OCI-LY3 (cell line): Measurements from ENCODE around the gene IMP3.
A peak's percentile ranks its signal among the peaks of the same experiment; 100 is the strongest.
"Not testable (repeated sequence)": the region's sequence is repeated elsewhere in the genome, so short reads cannot be mapped to it uniquely, and the experiment has no call there.

ENCODE experiments used
- H2AFZ ChIP-seq: fragments of 200-600, 300-600 bp; shearing (Covaris generic); 2 replicates; pipeline ENCODE4 v1.6.0; 2014; ENCODE audit warnings: antibody characterized with exemption, low read depth, low read length
- H3K27ac ChIP-seq: fragments of 200-600, 300-600 bp; sonication (generic); 2 replicates; pipeline ENCODE4 v1.5.1; 2014; ENCODE audit warnings: mild to moderate bottlenecking, low read length, moderate library complexity, mixed read lengths
- H3K27me3 ChIP-seq: fragments of 200-600, 300-600 bp; sonication (generic); 2 replicates; pipeline ENCODE4 v1.6.1; 2014; ENCODE audit warnings: low read depth, low read length, mixed read lengths
- H3K36me3 ChIP-seq: fragments of 200-600, 300-600 bp; sonication (generic); replicated peaks from 2 replicates; pipeline ENCODE3; 2014; ENCODE audit warnings: low read depth, low read length, mixed read lengths
- H3K4me1 ChIP-seq: fragments of 300-600, 200-600 bp; sonication (generic); 2 replicates; pipeline ENCODE4 v1.6.1; 2014; ENCODE audit warnings: low read length, mixed read lengths
- H3K4me2 ChIP-seq: fragments of 200-600, 300-600 bp; sonication (generic); 2 replicates; pipeline ENCODE4 v1.6.1; 2014; ENCODE audit warnings: low read length, mixed read lengths
- H3K4me3 ChIP-seq: fragments of 300-600, 200-600 bp; sonication (generic); 2 replicates; pipeline ENCODE4 v1.5.1; 2014; ENCODE audit warnings: antibody characterized with exemption, mild to moderate bottlenecking, low read length, moderate library complexity
- H3K79me2 ChIP-seq: fragments of 300-600, 200-600 bp; shearing (Covaris generic); 2 replicates; pipeline ENCODE4 v1.6.1; 2014; ENCODE audit warnings: mild to moderate bottlenecking, low read length, mixed read lengths
- H3K9ac ChIP-seq: fragments of 300-600, 200-600 bp; shearing (Covaris generic); 2 replicates; pipeline ENCODE4 v1.6.0; 2014; ENCODE audit warnings: mild to moderate bottlenecking, low read length, moderate library complexity
- H3K9me3 ChIP-seq: fragments of 200-600, 300-600 bp; shearing (Covaris generic); 2 replicates; pipeline ENCODE4 v1.6.1; 2014; ENCODE audit warnings: low read length, mixed read lengths; ENCODE audit not compliant: insufficient read depth
- H4K20me1 ChIP-seq: fragments of 200-600, 300-600 bp; sonication (generic); 2 replicates; pipeline ENCODE4 v1.6.1; 2016; ENCODE audit warnings: low read length, mixed read lengths; ENCODE audit not compliant: insufficient read depth
- EZH2phosphoT487 ChIP-seq: fragments of 200-600 bp; shearing (Covaris generic); IDR thresholded peaks from 2 replicates; pipeline ENCODE4 v1.6.1; 2018; ENCODE audit warnings: antibody characterized with exemption, mixed run types, low read depth
- TF ChIP-seq, protein P1 (sequence below): fragments of 200-600, 300-600 bp; sonication (generic); IDR thresholded peaks from 2 replicates; pipeline ENCODE4 v1.5.1; 2014; ENCODE audit warnings: antibody characterized with exemption, low read length, low read depth

Gene IMP3, protein sequence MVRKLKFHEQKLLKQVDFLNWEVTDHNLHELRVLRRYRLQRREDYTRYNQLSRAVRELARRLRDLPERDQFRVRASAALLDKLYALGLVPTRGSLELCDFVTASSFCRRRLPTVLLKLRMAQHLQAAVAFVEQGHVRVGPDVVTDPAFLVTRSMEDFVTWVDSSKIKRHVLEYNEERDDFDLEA

DNA sequence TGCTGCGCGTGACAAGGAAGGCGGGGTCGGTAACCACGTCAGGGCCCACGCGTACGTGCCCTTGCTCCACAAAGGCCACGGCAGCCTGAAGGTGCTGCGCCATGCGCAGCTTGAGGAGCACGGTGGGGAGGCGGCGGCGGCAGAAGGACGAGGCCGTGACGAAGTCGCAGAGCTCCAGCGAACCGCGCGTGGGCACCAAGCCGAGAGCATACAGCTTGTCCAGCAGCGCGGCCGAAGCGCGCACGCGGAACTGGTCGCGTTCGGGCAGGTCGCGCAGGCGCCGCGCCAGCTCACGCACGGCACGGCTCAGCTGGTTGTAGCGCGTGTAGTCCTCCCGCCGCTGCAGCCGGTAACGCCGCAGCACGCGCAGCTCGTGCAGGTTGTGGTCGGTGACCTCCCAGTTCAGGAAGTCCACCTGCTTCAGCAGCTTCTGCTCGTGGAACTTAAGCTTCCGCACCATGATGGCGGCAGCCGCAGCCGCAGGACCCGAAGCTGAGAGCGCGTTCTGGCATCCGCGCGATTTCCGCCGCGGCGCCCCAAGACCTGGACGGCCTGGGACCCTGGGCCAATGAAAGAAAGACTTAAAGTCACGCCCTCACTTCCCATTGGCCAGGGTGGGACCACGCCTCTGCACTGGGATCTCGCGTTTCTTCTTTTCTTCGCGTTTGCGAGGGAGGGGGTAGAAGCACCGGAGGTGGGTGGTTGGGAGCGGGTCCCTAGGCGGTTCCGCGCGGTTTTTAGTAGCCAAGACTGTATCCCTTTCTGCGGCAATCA is at the start of gene IMP3:
Gene IMP3 (minus strand): TSS at position 516 of the 774 bp plus-strand sequence. CDS start 56 bp downstream, at position 460.
- Histone ChIP-seq H3K4me3 (peak within 1 kb of the TSS; percentile 89), H3K4me2 (peak within 1 kb of the TSS; percentile 96), H3K27me3 (no peaks in the 10 kb centered on the region), H3K36me3 (peaks cover 19% of the 10 kb centered on the region), H3K27ac (peak within 1 kb of the TSS; percentile 72), H3K4me1 (peaks cover 15% of the 10 kb centered on the region), H3K79me2 (peaks cover 41% of the 10 kb centered on the region), H2AFZ (peak within 1 kb of the TSS; percentile 75), H4K20me1 (peaks cover 18% of the 10 kb centered on the region), H3K9ac (peak within 1 kb of the TSS; percentile 84), H3K9me3 (no peaks in the 10 kb centered on the region)
- TF ChIP-seq, protein P1, sequence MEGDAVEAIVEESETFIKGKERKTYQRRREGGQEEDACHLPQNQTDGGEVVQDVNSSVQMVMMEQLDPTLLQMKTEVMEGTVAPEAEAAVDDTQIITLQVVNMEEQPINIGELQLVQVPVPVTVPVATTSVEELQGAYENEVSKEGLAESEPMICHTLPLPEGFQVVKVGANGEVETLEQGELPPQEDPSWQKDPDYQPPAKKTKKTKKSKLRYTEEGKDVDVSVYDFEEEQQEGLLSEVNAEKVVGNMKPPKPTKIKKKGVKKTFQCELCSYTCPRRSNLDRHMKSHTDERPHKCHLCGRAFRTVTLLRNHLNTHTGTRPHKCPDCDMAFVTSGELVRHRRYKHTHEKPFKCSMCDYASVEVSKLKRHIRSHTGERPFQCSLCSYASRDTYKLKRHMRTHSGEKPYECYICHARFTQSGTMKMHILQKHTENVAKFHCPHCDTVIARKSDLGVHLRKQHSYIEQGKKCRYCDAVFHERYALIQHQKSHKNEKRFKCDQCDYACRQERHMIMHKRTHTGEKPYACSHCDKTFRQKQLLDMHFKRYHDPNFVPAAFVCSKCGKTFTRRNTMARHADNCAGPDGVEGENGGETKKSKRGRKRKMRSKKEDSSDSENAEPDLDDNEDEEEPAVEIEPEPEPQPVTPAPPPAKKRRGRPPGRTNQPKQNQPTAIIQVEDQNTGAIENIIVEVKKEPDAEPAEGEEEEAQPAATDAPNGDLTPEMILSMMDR, result no peak
- no peak for TF ChIP-seq EZH2phosphoT487

DNA sequence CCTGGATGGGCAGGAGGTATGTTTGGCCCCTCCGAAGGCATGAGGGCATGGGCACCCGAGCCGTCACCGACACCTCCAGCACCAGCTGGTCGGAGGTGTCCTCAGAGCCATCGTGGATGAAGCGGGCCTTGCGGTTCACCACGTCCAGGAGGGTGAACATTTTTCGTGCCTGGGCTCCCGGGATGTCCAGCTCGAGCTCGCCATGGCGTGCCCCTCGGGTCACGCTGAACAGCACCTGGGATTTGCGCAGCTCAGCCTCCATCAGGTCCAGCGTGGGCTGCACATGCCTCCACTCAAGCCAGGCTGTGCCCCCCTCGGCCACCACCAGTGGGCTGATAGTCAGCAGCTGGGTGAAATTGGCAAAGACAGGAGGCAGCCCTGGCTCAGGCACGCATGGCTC is 49.4 kb upstream of the IMP3 start:
- H3K4me1 ChIP-seq, H3K9me3 ChIP-seq, H3K27ac ChIP-seq, H3K4me2 ChIP-seq, H3K27me3 ChIP-seq, H3K4me3 ChIP-seq, H3K36me3 ChIP-seq, H3K9ac ChIP-seq, H3K79me2 ChIP-seq, H2AFZ ChIP-seq, H4K20me1 ChIP-seq: not testable (repeated sequence)

DNA sequence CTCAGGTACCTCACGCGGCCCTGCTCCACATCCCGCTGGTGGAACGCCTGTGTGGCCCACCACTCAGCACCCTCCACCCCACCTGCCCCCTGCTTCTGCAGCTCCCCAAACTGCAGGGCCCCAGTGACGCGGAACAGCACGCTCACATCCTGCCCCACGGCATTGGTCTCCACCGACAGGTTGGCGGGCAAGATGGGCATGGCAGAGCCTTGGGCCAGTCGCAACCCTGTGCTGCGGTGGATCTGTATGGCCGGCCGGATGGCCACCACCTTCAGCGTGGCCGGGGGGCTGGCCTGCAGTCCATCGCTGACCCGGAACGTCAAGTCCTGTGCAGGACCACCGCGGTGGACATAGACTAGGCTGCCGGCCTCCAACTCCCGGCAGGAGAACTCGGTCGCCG is 48.8 kb upstream of the IMP3 start:
- no peak overlapping the region for H2AFZ ChIP-seq
- H3K9ac ChIP-seq, result no peak overlapping the region
- H3K4me1 ChIP-seq, result peaks cover 5% of the 10 kb centered on the region
- H3K27me3 ChIP-seq, result no peaks in the 10 kb centered on the region
- H3K27ac ChIP-seq, result no peak overlapping the region
- no peaks in the 10 kb centered on the region for H4K20me1 ChIP-seq
- no peaks in the 10 kb centered on the region for H3K9me3 ChIP-seq
- TF ChIP-seq, protein P1, result no peak
- no peaks in the 10 kb centered on the region for H3K79me2 ChIP-seq
- no peak overlapping the region for H3K4me2 ChIP-seq
- H3K36me3 ChIP-seq, result no peaks in the 10 kb centered on the region
- H3K4me3 ChIP-seq, result no peak overlapping the region

DNA sequence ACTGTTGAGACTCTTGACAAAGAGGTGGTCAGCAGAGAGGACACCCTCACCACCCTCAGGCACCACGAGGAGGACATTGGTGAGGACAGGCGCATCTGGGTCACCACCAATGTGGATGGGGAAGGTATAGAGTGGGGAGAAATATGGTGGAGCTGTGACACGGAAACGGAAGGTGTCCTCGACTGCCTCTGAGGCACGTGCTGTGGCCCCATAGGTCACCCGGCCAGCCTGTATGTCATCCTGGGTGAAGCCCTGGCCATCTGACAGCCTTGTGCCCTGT is 48.2 kb upstream of the IMP3 start:
- H4K20me1 ChIP-seq, result no peaks in the 10 kb centered on the region
- peaks cover 8% of the 10 kb centered on the region for H3K4me1 ChIP-seq
- H3K9ac ChIP-seq, result no peak overlapping the region
- no peak overlapping the region for H3K4me2 ChIP-seq
- TF ChIP-seq, protein P1, result no peak
- no peak for TF ChIP-seq EZH2phosphoT487
- H3K27me3 ChIP-seq, result no peaks in the 10 kb centered on the region
- H3K36me3 ChIP-seq, result no peaks in the 10 kb centered on the region
- no peak overlapping the region for H3K4me3 ChIP-seq
- H2AFZ ChIP-seq, result no peak overlapping the region
- no peaks in the 10 kb centered on the region for H3K9me3 ChIP-seq
- no peaks in the 10 kb centered on the region for H3K79me2 ChIP-seq
- no peak overlapping the region for H3K27ac ChIP-seq
